ENCODE results near the gene CFAP299. TPM values are rescaled to one million over a fixed set of nuclear protein-coding genes. Genes with fewer than 3 reads are reported as not detected.

The CFAP299 gene
- total and polyA plus RNA-seq, 2 of the 13 experiments (the other 11 are each of a cell fraction or from before 2014, with no cell fraction given), result not detected

- TF ChIP-seq, protein P1, sequence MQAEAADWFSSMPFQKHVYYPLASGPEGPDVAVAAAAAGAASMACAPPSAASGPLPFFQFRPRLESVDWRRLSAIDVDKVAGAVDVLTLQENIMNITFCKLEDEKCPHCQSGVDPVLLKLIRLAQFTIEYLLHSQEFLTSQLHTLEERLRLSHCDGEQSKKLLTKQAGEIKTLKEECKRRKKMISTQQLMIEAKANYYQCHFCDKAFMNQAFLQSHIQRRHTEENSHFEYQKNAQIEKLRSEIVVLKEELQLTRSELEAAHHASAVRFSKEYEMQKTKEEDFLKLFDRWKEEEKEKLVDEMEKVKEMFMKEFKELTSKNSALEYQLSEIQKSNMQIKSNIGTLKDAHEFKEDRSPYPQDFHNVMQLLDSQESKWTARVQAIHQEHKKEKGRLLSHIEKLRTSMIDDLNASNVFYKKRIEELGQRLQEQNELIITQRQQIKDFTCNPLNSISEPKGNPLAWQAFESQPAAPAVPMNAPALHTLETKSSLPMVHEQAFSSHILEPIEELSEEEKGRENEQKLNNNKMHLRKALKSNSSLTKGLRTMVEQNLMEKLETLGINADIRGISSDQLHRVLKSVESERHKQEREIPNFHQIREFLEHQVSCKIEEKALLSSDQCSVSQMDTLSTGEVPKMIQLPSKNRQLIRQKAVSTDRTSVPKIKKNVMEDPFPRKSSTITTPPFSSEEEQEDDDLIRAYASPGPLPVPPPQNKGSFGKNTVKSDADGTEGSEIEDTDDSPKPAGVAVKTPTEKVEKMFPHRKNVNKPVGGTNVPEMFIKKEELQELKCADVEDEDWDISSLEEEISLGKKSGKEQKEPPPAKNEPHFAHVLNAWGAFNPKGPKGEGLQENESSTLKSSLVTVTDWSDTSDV (CRISPR knock-in tag; IDR thresholded peaks at IDR 0.05), result no peak
- TF ChIP-seq HNRNPUL1 (IDR thresholded peaks at IDR 0.05; ENCODE audit: low read depth, low read length) (no peak), HOMEZ (CRISPR knock-in tag; IDR thresholded peaks at IDR 0.05; ENCODE audit: low read depth) (no peak), ZGPAT (CRISPR knock-in tag; IDR thresholded peaks at IDR 0.05) (no peak), RXRB (CRISPR knock-in tag; IDR thresholded peaks at IDR 0.05; ENCODE audit: borderline replicate concordance) (no peak), ZNF350 (CRISPR knock-in tag; IDR thresholded peaks at IDR 0.05; ENCODE audit: borderline replicate concordance, low read depth) (no peak), HNF4G (IDR thresholded peaks at IDR 0.05; ENCODE audit: borderline replicate concordance, low read depth, low read length) (no peak), HNF4G (CRISPR knock-in tag; IDR thresholded peaks at IDR 0.05; ENCODE audit: borderline replicate concordance, low read depth) (no peak), PCBP1 (IDR thresholded peaks at IDR 0.05; ENCODE audit: borderline replicate concordance, low read depth, low read length) (no peak)
Measured at GRCh38 chr4:80918004-80918403, 582.5 kb downstream of the CFAP299 start (continued).

Measured in HepG2 (cell line).